T-helper 1 cell treated with Interleukin-12 subunit alpha and Interleukin-12 subunit beta and Interleukin-4 antibody, amounts not matched to agents 30 μg/mL and 1 μg/mL, for 36 hours (primary cell): ENCODE results near the gene DLG4.

ENCODE experiments used
- H3K27ac Mint-ChIP-seq: one replicate; pipeline ENCODE4 v1.8.0; 2021; ENCODE audit warnings: mild to moderate bottlenecking, mixed read lengths
- H3K27me3 Mint-ChIP-seq: one replicate; pipeline ENCODE4 v1.8.0; 2021; ENCODE audit warnings: low read depth, mixed read lengths
- H3K36me3 Mint-ChIP-seq: one replicate; pipeline ENCODE4 v1.8.0; 2021; ENCODE audit warnings: low read depth, mixed read lengths
- H3K4me1 Mint-ChIP-seq: one replicate; pipeline ENCODE4 v1.8.0; 2021; ENCODE audit warnings: low read depth, mixed read lengths
- H3K4me3 Mint-ChIP-seq: one replicate; pipeline ENCODE4 v1.8.0; 2021; ENCODE audit warnings: mild to moderate bottlenecking, moderate library complexity, mixed read lengths
- H3K9me3 Mint-ChIP-seq: one replicate; pipeline ENCODE4 v1.8.0; 2021; ENCODE audit warnings: mixed read lengths

DLG4 gene

DNA sequence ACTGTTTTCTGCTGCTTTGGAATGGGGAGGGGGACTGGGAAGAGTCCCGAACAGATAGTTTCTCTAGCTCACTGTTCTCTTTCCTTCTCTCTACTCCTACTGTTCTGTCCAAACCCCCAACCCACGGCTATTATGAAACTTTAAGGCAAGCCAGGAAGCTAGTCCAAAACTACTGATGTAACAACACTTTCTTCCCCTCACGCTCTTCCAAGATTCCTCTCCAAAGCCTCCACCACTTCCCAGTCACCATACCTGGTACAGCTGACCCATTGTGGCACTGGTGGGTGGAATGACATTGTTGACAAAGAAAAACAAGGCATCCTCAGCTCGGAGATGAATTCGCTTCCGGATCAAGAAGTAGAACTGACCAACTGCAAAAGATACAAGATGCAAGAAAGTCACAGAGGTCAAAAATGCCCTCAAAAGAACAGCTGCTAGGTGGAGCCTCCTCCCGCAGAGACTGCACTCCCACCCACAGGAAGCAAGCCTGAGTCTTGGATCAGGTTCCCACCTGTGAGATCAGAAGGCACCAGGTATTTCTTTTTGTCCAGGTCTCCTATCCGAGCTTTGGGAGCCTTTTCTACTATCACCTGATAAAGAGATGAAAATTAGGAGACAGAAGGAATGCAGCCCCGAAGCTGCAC is 21.6 kb upstream of the DLG4 start:
- Mint-ChIP-seq H3K27ac (peak overlapping the region; percentile 96), H3K36me3 (peaks cover 45% of the 10 kb centered on the region), H3K4me3 (peak overlapping the region; percentile 92), H3K9me3 (no peaks in the 10 kb centered on the region), H3K4me1 (peaks cover 50% of the 10 kb centered on the region), H3K27me3 (no peaks in the 10 kb centered on the region)

DNA sequence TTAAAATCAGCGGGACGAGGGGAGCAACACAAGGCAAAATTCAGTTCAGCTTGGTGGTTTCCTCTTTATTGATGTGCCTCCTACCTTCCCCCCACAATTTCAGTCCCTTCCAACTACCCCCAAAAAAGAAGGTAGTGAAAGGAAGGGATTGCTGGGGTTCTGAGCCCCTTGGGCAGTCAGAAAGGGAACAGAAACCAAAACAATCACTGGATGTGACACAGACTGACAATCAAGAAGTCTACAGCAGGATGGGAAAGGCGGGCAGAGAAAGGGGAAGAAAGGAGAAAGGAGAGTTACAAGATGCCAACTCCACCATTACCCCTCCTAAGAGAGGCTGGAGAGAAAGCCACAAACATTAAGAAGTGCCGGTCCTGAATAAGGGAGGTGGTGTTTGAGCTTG is 20.7 kb upstream of the DLG4 start:
- H3K36me3 Mint-ChIP-seq = peaks cover 45% of the 10 kb centered on the region
- H3K9me3 Mint-ChIP-seq = no peaks in the 10 kb centered on the region
- H3K4me3 Mint-ChIP-seq = peak overlapping the region; percentile 92
- H3K27ac Mint-ChIP-seq = peak overlapping the region; percentile 96
- no peaks in the 10 kb centered on the region for H3K27me3 Mint-ChIP-seq
- H3K4me1 Mint-ChIP-seq = peaks cover 52% of the 10 kb centered on the region

DNA sequence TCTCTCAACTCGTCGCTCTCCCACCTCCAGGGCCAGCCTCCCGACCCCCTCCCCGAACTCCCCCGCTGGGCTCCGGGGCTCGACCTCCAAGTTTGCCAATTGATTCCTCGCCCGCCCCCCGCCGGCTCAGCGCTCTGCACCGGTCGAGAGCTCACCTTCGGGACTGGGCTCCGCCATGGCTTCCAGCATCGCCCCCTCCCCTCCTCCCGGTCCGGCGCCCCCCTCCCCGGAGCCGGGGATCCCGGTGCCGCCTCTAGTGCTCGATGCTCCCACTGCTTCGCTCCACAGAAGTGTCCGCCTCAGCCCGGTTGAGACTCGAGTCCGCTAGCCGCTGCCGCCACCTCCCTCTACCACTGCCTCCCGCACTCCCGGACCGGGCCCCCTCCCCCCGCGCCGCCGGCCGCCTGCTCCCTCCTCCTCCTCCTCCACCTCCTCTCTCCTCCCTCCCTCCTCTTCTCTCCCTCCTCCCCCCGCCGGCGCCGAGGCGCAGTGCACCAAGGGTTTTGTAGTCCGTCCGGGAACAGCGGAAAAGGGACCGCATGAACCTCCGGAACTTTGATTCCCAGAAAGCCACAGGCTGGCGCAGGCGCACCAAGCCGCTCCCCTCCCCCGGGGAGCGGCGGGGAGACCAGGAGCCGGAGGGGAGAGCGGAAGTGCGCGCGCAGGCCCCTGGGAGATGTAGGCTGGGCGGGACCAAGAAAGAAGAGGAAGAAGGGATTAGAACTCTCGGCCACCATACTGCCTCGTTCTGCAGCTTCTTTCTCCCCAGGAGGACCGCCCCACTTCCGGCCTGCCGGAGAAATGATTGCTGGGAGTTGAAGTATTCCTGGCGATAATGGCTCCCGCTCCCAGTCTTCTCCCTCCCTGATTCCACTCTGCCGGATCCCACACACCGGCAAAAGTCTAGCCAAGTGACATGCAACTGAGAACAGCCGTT is 19.7 kb upstream of the DLG4 start, which contains the start of gene PHF23:
TSS of gene PHF23 (minus strand) at position 367 of the 937 bp plus-strand sequence. CDS start at position 189, 178 bp downstream.
- Mint-ChIP-seq H3K9me3 (no peaks in the 10 kb centered on the region), H3K36me3 (peaks cover 53% of the 10 kb centered on the region), H3K4me3 (peak within 1 kb of the TSS; percentile 92), H3K27me3 (no peaks in the 10 kb centered on the region), H3K4me1 (peaks cover 60% of the 10 kb centered on the region), H3K27ac (peak within 1 kb of the TSS; percentile 96)

DNA sequence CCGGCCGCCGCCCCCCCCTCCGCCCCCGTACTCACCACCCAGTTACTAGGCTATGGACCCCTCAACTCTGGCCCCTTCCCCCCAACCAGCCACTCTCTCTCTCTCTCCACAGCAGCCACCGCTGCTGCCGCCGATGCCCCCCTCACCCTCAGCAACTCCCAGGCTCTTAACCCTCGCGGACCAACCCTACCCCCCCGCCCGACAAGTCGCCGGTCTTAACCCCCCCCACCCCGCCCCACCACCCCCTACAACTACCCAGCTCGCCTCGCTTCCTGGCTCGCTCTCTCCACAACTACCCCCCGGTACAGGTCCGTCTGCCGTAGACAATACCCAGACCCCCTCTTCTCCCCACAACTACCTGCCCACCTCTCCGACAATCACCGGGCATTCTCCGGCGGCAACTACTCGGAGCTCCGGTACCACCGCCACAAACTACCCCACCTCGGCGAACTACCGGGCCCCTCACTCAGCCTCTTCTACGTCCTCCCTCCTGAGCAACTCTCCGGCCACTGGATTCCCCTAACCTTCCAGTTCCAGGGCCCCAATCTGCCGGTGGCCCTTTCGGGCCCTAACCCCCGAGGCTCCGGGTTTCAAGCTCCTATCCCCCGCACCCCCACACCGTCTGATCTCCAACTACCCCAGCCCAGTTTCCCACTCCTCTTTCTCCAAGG is 18.9 kb upstream of the DLG4 start:
- Mint-ChIP-seq H3K9me3 (no peaks in the 10 kb centered on the region), H3K4me3 (peak overlapping the region; percentile 92), H3K27me3 (no peaks in the 10 kb centered on the region), H3K4me1 (peaks cover 62% of the 10 kb centered on the region), H3K27ac (peak overlapping the region; percentile 96), H3K36me3 (peaks cover 51% of the 10 kb centered on the region)

DNA sequence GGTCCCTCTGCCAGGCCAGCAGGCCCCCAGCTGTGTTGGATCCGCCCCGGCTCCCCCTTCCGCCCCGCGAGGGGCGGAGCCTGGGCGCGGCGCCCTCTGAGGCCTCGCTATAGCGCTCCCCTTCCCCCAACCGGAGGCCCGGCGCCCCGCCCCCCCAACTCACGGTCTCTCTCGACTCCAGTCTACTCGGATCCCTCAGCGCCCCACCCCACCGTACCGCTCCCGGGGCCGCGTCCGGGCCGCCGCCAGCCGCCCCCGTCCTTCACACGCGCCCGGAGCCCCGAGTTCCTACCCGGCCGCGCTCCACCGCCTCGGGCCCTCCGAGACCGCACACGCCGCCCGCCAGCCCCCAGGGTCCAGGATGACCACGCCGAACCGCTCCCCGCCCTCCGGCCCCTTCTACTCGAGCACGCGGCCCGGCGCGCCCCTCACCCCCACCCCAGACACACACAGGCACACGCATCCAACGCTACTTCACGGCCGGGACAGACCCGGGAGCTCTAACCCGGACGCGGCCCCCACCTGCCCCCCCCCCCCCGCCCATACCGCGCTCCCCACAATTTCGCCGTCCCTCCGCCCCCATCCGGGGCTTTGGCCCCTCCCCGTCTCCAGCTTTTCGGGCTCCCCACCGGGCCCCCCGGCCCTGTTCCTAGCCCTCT is 18.3 kb upstream of the DLG4 start:
- Mint-ChIP-seq H3K9me3 (no peaks in the 10 kb centered on the region), H3K4me3 (peak overlapping the region; percentile 92), H3K27me3 (no peaks in the 10 kb centered on the region), H3K4me1 (peaks cover 63% of the 10 kb centered on the region), H3K27ac (peak overlapping the region; percentile 96), H3K36me3 (peaks cover 50% of the 10 kb centered on the region)

DNA sequence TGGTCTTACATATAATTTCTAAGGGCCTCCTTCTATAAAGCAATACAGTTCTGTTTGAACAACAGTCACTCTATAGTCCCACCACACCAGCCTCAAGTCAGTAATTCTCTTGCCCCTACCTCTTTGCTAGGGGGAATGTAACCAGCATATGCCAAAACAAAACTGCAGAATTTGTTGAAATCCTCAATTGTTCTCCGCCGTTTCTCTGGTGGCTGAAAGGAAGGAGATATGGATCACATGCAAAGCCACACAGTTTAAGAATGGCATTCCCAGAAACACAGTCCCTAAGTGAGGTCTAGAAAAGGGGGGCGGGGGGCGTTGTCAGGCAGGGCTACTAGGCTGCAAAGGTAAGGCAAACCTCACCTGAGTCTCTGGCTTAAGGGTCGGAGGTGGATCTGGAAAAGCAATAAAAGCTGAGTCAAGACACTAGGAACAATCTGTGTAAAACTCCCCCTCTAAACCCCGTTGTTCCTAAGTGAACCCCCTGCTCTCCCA is 17.7 kb upstream of the DLG4 start:
- Mint-ChIP-seq H3K36me3 (peaks cover 48% of the 10 kb centered on the region), H3K27ac (peak overlapping the region; percentile 96), H3K4me1 (peaks cover 66% of the 10 kb centered on the region), H3K27me3 (no peaks in the 10 kb centered on the region), H3K4me3 (peak overlapping the region; percentile 92), H3K9me3 (no peaks in the 10 kb centered on the region)

DNA sequence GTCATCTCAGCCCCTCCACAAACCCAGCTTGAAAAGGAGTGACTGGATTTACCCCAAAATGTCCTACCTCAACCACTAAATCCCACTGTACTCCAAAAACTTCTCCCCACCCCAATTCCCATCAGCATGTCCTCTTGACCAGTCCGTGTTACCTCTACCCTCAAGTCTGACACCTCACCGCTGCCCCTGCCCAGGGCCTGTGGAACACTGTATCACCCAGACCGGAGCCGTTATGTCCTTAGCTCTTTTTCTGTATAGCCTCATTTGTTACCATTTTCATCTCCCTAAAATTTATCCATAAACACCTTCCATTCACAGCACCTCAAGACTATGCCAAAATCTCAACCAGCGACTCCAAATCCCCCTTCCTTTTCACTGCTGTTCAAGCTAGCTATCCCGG is 17.2 kb upstream of the DLG4 start:
- Mint-ChIP-seq H3K27me3 (no peaks in the 10 kb centered on the region), H3K27ac (peak overlapping the region; percentile 96), H3K9me3 (no peaks in the 10 kb centered on the region), H3K4me1 (peaks cover 67% of the 10 kb centered on the region), H3K36me3 (peaks cover 44% of the 10 kb centered on the region), H3K4me3 (peak overlapping the region; percentile 92)

DNA sequence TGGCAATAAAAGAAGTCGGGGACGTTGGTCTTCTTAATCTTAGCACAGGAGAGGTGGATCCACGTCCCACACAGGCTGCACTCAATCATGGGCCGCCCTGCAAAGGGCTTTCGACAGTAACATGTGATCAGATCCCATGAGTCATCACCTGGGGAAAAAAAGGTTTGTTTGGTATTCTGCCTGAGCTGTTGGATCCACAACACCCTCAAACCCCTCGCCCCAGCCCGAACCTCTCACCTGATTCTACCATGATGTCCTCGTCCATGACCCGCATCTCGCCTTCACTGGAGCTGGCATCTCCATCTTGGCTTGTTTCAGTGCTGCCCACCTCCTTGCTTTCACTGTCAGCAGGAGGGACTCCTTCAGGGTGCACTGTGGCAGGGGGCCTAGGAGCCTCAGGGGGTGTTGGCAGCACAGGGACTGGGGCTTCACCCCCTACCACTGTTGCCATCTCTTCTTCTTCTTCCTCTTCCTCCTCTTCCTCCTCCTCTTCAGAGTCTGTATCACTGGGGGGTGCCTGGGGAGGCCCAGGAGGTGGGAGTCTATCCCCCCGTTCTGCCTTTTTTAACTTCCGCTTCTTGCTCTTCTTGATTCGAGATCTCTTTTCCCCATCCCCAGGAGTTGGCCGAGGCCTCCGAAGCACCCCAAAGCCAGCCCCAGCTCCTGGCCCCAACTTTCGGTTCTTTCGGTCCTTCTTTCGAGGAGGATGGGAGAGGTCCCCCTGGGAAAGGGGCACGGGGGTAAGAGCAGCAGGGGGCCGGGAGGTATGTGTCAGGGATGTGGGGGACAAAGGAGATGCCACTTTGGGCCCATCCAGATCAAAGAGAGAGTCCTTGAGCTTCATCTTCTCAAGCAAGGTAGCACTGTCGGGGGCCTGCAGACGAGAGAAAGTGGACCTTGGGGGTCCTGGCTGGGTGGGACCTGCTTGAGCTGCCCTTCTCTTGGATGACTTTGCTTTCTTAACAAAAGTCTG is 16.3 kb upstream of the DLG4 start:
- Mint-ChIP-seq H3K36me3 (peaks cover 36% of the 10 kb centered on the region), H3K9me3 (no peaks in the 10 kb centered on the region), H3K27me3 (no peaks in the 10 kb centered on the region), H3K27ac (peak overlapping the region; percentile 67), H3K4me1 (peaks cover 60% of the 10 kb centered on the region), H3K4me3 (peak overlapping the region; percentile 61)

DNA sequence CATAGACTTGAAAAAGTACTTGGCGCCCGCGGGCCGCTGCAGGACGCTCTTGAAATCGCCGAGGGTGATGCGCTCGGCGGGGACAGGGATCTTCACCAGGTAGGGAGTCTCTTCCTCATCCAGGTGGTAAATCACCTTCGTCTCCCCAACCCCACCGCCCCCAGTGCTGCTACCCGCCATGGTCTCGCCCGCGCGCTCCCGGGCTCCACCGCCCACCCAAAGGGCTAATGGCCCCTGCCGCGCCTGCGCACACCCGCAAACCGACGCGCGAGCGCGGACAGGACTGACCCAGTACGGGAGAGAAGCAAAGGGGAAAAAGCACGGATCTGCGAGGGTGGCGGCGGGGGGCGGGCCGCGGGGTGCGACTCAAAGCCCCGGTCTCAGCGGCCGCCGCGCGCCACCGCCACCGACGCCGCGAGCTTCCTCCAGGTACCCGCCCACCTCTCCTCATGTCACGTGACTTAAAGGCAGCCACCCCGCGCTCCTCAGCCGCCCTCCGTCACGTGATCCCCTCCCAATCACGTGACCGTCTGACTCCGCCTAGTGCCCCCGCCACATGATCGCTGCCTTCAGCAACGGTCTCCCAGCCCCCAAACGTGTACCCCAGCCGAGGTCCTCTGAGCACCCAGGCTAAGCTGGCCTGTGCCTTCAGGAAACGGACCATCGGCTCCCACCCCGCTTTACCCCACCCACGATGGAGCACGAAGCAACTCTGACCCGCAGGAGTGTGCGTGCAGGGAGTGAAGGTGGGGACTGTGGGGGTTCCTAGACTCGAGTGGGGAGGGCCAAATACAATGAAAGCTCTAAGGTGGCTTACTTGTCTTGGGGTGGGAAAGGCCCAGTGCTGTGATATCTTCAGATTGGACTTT is 14.7 kb upstream of the DLG4 start, which contains the start of gene DVL2:
TSS of gene DVL2 (minus strand) at position 435 of the 869 bp plus-strand sequence. CDS start at position 180, 255 bp downstream.
- no peaks in the 10 kb centered on the region for H3K27me3 Mint-ChIP-seq
- peaks cover 32% of the 10 kb centered on the region for H3K36me3 Mint-ChIP-seq
- peak within 1 kb of the TSS; percentile 92 for H3K27ac Mint-ChIP-seq
- H3K4me1 Mint-ChIP-seq = peaks cover 46% of the 10 kb centered on the region
- H3K4me3 Mint-ChIP-seq = peak within 1 kb of the TSS; percentile 93
- no peaks in the 10 kb centered on the region for H3K9me3 Mint-ChIP-seq

DNA sequence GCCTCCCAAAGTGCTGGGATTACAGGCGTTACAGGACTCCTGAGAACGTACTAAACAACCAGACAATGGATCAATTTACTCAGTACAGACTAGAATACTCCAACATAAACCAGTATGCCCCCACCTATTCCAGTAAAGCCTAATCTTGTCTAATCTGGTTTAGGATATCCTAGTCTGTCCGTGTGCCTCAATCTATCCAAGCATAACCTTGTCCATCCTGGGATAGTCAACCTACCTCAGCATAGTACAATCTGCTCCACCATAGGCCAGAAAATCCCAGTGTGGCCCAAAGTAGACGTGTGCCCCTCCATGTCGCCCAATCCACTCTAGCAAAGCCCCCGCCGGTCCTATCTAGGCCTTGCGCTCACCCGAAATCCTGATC is 14.1 kb upstream of the DLG4 start:
- peaks cover 36% of the 10 kb centered on the region for H3K36me3 Mint-ChIP-seq
- H3K27ac Mint-ChIP-seq = peak overlapping the region; percentile 92
- H3K4me1 Mint-ChIP-seq = peaks cover 47% of the 10 kb centered on the region
- no peaks in the 10 kb centered on the region for H3K27me3 Mint-ChIP-seq
- no peaks in the 10 kb centered on the region for H3K9me3 Mint-ChIP-seq
- H3K4me3 Mint-ChIP-seq = peak overlapping the region; percentile 93

DNA sequence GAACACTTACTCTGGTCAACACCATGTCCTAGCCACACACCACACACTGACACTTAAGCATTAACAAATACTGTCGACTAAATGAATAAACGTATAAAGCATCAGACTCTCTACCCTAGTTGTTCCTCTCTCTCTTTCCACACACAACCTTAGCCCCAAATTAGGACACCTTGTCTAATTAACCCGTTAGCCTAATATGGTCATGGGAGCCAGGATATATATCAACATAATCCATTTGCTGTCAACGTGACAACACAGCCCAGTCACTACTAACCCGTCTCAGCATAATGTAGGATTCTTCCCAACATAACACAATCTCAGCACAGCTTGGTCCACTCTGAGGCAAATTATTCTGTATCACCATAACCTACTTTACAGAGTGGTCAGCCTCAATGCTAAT is 12.5 kb upstream of the DLG4 start:
- H3K27me3 Mint-ChIP-seq = no peaks in the 10 kb centered on the region
- H3K36me3 Mint-ChIP-seq = peaks cover 36% of the 10 kb centered on the region

DNA sequence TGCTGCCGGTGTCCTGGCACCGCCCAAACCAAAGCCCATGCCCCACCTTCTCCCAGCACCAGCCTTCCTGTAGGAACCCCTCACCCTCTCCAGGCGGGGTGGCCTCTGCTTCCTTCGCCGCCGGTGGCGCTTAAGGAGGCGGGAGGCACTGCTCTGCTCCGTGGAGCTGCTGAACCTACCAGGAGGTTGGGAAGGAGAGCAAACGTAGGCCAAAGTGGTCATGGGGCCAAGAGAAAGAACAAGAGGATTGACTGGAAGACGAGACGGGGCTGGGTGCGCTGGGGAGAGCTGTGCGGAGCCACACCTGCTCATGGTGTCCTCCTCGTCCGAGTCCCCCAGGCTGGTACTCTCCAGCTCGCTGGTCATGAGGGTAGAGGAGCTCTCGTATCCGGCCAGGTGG is 9.9 kb upstream of the DLG4 start:
- Mint-ChIP-seq H3K36me3 (peaks cover 19% of the 10 kb centered on the region), H3K27ac (no peak overlapping the region), H3K9me3 (no peaks in the 10 kb centered on the region), H3K4me3 (no peak overlapping the region), H3K4me1 (peaks cover 27% of the 10 kb centered on the region), H3K27me3 (no peaks in the 10 kb centered on the region)

More for the DNA sequence above, 12.5 kb upstream of the DLG4 start:
- no peak overlapping the region for H3K27ac Mint-ChIP-seq
- H3K4me1 Mint-ChIP-seq = peaks cover 46% of the 10 kb centered on the region
- H3K9me3 Mint-ChIP-seq = no peaks in the 10 kb centered on the region
- H3K4me3 Mint-ChIP-seq = peak overlapping the region; percentile 4
